Cerebellar cortex (tissue), 1 donor: ENCODE data around the gene RPH3AL.
"Not testable (repeated sequence)": the region's sequence is repeated elsewhere in the genome, so short reads cannot be mapped to it uniquely, and the experiment has no call there.

ENCODE experiments used
- DNase-seq: peaks from one replicate; pipeline ENCODE4 v3.0.0-alpha.2; 2015; ENCODE audit warnings: low spot score

The RPH3AL gene

DNA sequence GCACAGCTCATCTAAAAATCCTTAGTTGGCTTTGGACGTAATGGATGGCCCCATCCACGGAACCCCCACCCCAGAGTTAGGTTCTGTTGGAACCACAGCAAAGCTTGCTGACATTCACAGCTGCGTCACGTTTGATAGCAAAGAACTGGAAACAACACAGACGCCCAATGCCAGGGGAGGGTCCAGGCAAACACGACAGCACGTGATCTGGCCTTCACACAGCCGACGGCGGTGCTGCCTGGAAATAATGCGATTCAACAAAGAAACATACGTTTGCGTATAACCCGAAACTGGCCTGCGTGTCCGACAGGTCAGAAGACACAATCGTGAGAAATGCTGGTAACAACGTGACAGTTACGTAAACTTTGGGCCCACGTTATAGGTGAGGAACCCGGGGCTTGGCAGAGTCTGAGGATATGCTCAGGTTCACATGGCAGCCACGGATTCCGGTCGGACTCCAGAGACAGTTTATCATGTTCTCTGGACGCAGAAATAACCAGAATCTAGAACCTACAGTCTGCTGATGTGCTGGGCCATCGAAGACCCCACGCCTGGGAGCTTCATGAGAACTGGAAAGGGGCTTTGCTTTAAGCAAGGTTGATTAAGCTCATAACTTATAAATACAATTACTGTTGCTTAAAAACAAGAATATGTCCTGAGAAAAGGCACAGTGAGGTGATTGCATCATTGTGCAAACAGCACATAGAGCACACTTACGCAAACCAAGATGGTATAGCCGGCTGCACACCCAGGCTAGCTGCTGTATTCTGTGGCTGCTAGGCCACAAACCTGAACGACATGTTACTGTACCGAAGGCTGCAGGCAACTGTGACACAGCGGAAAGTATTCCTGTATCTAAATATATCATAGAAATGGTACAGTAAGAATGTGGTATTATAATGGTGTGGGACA, 70.4 kb downstream of the RPH3AL start:
- no peak for DNase-seq

- DNase-seq: no peak
Measured at GRCh38 chr17:281365-281999, 71.1 kb downstream of the RPH3AL start.

GRCh38 chr17:280901-281300, 71.7 kb downstream of the RPH3AL start:
- DNase-seq: no peak

DNA sequence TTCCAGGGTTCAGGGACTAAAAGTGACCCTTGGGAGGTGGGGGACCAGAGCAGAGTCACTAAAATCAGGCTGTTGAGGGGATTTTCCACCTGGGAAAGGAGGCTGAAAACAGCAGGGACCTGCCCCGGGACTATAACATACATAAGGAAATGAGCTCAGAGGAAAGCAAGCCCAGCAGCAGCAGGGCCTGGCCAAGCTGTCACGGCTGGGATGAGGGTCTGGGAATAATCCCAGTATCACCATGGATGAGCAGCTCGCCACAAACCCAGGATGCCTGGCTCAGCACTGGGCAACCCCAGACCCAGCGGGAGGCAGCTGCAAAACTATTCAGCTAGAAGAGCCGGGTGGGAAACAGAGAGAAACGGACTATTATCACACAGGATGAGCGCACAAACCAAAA, 72.4 kb downstream of the RPH3AL start:
- no peak for DNase-seq

DNA sequence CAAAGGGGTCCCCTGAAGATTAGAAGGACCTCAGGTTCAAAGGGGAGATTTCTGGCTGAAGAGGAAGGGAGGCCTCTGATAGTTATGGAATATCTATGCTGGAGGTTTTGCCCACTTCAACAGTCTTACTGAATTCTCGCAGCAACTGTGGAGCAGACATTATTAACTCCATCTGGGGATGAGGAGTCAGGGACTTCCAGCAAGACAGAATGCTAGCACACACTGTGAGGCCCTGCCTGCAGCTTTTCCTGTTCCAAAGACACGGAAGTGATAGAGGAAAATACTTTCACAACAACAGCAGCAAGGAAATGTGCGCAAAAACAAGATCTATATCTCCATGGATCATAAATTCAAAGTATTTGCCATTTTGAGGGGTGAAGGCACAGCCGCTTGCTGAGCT, 72.8 kb downstream of the RPH3AL start:
- DNase-seq: no peak

DNA sequence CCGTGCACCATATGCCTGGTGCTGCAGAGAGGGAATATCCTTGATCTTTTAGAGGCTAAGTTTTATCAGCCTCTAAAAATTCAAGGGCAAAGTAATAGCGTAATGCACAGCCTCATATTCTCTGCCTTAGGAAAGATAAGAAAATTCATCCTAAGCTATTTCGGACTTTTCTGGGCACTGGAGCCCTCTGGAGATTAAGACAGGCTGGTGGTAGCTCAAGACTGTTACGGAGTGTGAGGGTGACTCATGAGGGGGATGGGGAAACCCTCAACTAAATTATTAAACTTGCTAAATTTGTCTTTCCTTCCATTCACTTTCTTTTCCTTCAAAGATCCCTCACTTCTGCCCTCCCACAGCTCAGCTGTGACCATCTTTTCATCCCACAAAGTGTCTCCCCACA, 73.3 kb downstream of the RPH3AL start:
- no peak for DNase-seq

- no peak for DNase-seq
Measured at GRCh38 chr17:278676-279059, 73.9 kb downstream of the RPH3AL start.

DNA sequence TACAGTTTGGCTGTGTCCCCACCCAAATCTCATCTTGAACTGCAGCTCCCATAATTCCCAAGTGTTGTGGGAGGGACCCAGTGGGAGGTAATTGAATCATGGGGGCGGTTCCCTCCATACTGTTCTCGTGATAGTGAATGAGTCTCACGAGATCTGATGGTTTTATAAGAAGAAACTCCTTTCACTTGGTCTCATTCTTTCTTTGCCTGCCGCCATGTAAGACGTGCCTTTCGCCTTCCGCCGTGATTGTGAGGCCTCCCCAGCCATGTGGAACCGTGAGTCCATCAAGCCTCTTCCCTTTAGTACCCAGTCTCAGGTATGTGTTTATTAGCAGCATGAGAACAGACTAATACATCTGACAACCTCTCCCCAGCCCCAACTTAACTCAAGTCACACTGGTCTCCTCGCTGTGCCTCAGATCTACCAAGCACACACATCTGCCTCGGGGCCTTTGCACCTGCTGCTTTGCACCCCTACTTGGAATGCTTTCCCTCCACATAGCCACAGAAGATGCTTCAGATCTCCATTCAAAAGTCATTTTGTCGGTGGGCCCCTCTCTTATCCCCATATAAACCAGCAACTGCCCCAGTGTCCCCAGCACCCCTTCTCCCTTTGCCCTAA, 74.4 kb downstream of the RPH3AL start:
- no peak for DNase-seq

DNA sequence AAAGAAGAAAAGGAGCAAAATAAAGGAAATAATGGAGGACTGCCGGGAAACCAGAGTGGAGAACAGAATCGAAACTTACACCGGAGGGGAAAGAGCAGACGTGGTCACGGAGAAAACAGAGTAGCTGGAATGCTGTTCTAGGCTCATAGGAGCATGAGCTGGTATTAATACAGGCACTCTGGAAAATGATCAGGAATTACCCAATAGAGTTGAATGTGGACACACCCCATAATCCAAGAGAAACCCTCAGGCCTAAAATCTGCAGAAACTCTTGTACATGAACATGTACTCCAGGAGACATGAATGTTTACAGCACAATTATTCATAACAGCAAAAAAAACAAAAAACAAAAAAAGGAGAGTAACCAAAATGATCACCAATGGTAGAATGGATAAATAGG, 77.7 kb downstream of the RPH3AL start:
- no peak for DNase-seq

DNA sequence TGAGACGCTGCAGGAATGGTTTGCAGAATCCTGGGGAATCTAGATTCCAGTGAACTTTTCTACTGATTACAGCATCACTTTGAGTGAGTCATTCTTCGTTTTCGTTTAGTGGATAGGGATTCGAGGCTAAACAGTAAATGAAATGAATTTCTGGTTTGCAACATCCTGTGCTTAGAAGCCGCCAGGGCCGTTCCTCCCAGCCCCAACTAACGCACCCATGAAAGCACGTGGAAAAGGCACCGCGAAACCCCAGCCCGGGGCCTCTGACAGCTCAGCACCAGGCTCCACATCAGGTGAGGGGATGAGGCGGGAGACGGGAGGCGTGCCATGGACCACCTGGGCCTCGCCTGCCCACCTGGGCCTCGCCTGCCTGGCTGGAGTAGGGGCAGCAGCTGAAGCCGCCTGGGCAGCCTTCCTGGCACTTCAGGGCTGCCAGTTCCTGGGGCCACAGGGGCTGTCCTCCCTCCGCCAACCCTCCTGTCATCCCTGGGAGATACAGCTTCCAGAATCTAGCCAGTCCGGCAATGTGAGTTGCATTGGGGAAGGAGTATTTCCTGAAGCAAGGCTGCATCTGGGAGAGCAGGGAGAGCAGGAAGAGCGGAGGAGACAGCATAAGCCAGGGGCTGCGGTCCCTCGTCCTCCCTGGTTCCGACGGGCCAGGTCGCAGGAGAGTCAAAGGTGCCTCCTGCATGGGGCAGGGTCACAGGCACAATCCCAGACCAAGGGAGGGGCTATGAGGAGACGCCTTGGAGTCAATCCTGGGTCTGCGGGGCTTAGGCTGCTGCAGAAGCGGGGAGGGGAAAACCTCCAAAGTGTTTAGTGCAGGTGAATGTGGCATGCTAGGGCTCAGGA, 78.4 kb downstream of the RPH3AL start:
- no peak for DNase-seq

DNA sequence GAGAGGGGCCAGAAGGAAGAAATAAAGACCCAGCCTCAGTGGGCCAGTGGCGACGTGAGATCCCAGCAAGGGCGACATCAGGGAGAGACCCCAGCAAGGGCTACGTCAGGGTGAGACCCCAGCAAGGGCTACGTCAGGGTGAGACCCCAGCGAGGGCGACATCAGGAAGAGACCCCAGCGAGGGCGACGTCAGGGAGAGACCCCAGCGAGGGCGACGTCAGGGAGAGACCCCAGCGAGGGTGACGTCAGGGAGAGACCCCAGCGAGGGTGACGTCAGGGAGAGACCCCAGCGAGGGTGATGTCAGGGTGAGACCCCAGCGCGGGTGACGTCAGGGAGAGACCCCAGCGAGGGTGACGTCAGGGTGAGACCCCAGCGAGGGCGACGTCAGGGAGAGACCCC, 79.8 kb downstream of the RPH3AL start:
- not testable (repeated sequence) for DNase-seq

- DNase-seq: not testable (repeated sequence)
Measured at GRCh38 chr17:271928-272623, 80.5 kb downstream of the RPH3AL start.

GRCh38 chr17:269616-270514, 82.7 kb downstream of the RPH3AL start:
- DNase-seq: peak; percentile 84

DNA sequence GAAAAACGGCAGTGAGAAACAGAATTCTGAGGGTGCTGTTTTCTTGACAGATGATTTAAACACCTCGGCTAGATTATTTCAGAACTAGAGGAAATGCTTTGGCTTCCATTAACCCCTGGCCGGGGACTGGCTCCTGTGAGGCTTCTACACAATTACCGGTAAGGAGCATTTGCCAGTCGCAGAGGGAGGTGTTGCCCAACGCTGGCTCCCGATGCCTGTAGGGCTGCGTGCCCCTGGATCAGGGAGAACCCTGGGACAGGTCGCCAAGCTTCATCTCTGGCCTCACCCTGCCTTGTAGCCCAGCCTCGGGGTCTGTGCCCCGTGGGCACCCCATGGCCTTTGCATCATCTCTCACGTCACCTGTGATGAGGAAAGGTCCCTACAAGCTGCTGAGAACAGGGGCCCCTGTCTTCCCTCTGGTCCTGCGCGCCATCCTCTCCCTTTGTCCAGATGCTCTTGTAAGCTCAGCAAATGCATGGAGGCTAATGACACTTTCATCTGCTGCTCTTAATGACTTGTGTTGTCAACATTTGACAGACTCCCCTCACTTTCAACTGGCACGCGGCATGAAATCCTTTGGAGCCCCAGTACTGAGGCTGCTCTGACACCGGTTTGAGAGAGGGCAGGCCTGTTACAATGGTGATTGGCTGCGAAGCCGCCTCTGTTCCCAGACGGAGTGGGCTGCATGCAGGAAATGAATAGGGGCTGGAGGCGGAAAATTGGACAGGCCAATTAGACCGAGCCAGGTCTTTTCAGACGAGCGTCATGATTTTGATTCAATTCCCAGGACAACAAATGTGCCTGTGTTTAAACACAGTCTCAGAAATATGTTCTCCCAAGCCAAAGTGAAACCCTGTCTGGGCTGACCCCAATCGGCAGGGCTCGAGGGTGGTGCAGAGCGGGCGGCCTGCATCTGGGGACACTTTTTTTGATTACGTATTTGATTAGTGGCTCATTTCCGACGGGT, 85.6 kb downstream of the RPH3AL start:
- peak; percentile 57 for DNase-seq

- no peak for DNase-seq
Measured at GRCh38 chr17:266219-266618, 86.4 kb downstream of the RPH3AL start.

DNA sequence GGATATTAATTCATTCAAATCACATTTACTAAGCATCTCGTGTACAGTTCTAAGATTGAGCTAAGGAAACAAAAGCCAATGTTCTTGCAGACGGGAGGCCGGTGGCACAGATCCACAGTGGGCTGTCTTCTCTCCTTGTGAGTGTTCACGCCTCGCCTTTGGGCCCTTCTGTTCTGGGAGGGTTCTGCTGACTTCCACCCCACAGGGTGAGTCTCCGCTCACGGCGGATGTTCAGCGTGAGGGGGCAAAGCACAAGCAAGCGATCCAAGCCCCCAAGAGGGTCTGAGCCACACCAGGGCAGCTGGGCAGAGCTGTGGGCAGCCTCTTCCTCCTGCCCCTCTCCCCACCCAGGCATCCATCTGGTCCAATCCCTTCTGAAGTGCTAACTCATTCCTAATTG, 86.9 kb downstream of the RPH3AL start:
- no peak for DNase-seq

DNA sequence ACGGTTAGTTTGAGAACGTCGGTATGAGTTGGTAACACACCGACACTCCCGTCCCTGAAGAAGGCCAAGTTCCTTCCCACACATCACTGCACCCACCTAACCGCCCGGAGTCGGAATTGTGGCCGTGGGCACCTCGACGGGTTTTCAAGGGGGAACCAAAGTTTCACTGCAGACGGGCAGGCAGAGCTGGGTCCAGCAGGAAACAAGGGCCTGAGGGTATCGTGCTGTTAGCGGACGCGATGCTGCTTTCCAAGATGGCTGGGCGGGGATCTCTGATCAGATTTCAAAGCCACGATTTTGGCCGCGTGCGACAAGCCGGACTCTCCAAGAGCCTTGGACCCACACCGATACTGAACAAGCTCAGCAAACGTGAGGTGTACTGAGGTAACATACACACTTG, 88.8 kb downstream of the RPH3AL start:
- no peak for DNase-seq

DNA sequence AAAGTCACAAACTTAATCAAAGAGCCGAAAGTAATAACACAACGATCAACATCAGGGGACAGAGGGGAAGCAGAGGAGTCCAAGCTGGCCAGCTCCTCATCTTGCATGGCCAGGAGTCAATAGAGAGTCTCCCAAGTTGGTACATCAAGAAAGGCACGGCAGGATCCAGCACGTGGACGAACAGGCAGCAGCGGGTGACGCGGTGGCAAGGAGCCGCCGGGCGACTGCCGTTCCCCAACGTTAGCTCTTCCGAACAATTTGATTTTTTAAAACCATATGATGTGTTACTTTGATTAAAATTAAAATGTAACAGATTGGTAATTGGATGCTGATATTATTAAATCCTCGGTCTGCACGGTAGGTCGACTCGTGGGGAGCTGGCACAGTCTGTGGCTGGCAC, 89.3 kb downstream of the RPH3AL start:
- no peak for DNase-seq

DNA sequence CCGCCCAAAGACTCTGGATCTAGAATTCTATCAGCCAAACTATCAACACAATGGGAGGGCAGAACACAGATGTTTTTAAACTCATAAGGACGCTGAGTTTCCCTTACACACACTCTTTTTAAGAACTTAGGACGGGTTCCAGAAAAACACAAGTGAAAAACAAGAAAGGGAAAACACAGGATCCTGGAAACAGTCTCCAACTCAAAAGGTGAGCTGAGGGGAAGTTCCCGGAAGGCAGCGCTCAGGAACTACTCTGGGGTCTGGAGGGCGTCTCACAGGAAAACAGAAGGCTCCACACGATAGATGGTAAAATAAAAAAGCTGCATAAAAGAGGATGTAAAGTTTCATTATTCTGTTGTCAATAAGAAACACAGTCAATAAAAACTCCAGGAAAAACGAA, 91.0 kb downstream of the RPH3AL start:
- no peak for DNase-seq
